GM10847 (cell line): ENCODE data around the gene C20orf96.

Experiments used
- POLR2A ChIP-seq: IDR thresholded peaks from 2 replicates; pipeline ENCODE4 v1.6.1; 2011; ENCODE audit not compliant: insufficient read length; ENCODE audit errors: extremely low read depth

C20orf96 gene, protein sequence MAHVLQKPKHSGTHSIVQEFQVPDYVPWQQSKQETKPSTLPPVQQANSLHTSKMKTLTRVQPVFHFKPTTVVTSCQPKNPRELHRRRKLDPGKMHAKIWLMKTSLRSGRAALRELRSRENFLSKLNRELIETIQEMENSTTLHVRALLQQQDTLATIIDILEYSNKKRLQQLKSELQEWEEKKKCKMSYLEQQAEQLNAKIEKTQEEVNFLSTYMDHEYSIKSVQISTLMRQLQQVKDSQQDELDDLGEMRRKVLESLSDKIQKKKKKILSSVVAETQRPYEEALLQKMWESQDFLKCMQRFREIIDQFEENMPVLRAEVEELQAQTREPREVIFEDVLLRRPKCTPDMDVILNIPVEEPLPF

DNA sequence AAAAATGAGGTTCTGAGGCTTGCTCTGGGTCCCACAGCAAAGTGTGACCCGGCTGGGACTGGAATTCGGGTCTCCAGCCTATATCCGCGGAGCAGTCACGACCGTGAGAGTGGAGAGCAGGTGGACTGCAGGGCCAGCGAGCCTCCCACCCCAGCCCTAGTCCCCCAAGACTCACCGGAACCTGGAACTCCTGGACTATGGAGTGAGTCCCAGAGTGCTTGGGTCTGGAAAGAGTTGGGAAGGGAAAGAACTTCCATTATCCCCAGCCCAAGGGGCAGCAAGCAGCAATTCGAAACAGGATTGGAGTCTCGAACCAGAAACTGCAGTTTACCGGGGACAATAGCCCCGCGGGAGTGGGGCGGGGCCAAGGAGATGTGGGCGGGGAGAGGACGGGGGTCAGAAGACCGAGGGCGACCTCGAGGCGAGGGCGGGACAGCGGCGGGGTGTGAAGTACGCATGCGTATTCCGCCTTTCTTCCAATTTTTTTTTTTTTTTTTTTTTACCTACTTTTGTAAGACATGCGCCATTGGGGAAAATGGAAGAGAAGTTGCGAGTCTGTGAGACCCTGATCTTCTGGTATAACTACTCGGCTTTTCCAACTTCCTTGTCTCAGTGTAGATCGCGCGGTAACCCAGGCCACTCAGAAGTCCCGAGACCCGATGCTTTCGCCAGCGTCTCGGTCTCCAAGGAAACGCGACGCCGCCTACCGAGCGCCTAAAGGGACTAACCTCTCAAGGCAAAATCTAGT, at the start of gene C20orf96:
TSS of gene C20orf96 (minus strand) at position 667 of the 748 bp plus-strand sequence. CDS start at position 527, 140 bp downstream.
- TF ChIP-seq POLR2A = no peak

DNA sequence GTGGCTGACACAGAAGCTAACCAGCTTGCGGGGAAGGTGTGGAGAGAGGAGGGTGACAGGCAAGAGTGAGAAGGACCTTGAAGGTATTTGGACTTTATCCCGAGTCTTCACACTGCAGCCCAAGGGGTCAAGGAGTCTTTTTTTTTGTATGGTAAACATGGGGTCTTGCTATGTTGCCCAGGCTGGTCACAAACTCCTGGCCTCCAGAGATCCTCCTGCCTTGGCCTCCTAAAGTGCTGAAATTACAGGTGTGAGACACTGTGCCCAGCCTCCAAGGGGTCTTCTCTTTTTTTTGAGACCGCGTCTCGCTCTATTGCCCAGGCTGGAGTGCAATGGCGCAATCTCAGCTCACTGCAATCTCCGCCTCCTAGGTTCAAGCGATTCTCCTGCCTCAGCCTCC, 44.0 kb upstream of the C20orf96 start:
- no peak for TF ChIP-seq POLR2A

DNA sequence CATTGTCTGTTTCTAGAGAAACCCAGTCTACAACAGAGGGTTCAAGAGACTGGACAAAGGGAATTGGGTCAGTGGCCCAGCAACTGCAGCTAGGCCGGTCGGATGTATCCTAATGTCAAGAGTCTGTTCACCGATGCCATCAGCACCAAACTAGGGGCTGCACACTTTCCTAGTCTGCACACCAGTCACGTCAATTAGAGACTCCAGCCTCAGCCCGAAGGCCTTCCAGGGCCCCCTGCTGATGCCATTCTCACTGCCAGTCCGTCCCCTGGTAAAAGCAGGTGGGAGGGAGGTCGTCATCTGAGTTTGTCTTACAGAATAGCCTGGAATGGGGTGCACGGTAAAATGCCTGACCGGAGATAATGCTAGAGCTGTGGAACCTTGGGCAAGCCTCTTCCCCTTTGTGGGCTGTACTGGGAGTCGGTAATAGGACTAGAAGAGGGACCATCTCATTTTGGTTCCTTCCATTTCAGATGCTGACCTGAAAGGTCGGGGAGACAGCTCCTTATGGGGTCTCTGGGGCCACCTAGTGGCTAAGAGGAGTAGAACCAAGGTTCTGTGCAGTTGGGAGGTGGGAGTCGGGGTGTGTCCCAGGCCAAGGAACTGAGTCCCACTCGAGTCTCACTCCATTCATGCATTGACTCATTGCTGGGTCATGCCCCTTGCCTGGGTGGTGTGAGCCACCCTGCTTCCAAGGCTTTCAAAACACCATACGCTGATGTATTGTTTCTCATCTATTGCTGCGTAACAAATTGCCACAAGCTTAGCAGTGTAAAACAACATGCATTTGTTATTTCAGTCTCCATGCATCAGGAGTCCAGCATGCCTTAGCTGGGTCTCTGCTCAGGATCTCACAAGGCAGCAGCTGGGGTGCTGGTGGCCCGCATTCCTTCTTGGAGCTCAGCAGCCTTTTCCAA, 39.9 kb upstream of the C20orf96 start:
- TF ChIP-seq POLR2A = no peak

DNA sequence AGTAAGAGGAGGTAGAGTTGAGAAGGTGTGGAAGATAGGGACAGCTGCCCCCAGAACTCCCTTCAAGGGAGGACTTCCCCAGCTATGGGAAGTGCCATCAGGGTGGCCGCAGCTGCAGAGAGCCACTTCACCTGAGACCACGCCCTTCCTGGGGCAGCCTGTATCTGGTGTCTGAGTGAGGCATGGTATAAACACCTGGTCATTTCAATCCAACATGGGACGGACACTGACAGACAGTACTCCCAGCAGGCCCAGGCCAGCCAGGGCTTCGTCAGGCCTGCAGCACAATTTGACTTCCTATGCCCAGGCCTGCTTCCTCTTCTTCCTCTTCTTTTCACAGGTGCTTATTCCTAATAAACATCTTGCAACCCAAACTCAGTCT, 39.3 kb upstream of the C20orf96 start:
- TF ChIP-seq POLR2A = no peak

DNA sequence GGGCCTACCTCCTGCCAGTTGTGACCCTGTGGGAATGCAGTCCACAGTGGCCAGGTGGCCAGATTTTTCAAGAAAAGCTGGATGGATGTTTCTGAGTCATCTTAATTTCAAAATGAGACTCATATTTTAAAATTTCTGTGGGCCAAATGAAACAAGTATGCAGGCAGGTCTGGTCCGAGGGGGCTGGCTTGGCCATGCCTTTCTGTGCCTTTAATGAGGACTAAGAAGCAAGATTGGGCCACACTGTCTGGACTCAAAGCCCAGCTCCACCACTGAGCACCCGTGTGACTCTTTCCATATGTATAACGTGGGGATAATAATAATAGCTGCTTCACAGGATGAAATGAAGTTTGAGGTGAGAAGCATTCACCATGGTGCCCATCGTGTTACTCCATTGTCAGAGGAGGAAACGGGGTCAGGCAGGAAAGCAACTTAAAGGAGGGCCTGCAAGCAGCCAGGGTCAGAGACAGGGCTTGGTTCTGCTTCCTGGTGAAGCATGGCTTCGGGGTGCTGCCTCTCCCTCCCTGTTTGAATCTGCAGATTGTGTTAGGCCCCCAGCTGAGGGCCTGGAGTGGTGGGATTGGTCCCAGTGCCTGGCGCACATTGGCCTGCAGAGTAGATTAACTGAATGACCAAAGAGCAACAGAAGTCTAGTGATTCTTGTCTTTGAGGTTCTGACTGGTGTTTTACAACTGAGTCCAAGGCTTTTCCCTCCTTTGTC, 38.6 kb upstream of the C20orf96 start:
- TF ChIP-seq POLR2A = no peak

DNA sequence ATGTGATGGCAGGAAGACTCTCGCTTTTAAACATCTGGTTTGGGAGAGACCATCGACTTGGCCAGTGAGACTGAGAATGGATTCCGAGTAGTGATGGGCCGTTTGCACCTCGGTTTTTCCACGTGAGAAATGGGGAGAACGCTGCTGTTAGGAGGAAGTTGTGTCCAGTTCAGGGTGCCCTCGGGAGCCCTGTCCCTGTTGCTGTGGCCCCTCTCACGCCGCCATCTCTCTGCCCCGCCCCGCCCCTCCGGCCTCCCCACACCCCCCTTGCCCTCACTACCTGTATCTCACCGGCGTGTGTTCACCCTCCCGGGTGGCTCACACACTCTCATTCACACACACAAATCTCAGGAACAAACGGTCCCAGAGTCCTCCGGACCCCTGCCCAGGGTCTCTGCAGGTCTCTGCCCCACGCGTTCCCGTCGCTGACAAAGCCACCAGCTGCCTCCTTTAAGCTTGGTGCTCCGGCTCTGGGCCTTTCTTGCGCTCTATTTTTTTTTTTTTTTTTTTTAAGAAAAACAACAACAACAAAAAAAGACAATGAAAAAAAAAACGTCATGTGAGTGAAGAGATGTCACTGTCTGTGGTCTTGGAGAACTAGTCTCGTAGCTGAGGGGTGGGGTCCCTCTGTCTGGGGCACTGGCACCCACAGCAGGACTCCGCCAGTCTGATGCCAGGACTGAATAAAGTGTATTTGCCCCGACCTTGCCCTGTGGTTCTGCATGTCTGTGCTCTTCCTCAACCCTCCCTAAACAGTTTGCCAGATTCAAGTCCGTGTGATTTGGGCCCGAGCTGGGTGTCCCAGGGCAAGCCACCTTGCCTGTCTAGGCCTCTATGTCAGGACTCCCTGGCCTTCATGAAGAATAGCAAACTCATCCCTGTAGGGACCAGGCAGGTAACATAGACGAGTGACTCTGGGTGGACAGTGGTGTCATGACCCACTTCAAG, 37.8 kb upstream of the C20orf96 start:
- no peak for TF ChIP-seq POLR2A

DNA sequence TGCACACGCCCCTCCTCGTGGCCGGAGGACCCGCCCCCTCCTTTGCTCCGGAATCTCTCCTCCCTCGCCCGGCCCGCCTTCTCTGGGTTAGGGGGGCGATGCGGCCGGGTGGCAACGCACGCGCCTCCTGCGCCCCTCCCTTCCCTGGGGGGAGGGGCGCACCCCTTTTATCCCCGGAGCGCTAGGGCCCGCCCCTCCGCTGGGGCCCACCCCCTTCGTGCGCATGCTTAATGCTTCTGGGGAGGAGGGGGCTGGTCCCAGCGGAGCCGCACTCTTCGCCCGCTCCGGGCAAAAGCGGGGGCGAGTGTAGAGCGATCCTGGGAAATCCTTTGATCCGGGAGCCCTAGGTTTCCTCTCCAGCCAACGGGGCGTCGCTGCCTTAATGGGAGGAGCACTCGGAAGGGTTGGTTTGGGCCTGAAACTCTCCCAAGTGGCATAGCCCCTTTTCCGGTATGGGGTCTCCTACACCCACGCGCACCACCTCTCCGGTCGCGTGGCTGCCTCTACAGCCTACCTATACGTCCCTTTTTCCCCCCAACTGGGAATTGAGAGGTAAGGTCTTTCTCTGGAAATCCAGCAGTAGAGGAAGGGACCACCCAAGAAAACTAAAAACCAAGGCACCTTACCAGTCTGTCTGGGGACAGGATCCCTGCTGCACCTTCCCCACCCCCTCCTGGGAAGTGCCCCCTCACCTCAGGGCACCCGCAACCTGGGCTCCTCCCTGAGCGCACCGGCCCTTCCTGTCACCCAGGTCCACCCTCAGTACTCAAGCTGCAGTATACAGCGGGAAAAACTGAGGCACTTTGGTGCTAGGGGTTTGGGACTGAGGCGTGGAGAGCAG, 36.9 kb upstream of the C20orf96 start:
- TF ChIP-seq POLR2A = peak; percentile 34

DNA sequence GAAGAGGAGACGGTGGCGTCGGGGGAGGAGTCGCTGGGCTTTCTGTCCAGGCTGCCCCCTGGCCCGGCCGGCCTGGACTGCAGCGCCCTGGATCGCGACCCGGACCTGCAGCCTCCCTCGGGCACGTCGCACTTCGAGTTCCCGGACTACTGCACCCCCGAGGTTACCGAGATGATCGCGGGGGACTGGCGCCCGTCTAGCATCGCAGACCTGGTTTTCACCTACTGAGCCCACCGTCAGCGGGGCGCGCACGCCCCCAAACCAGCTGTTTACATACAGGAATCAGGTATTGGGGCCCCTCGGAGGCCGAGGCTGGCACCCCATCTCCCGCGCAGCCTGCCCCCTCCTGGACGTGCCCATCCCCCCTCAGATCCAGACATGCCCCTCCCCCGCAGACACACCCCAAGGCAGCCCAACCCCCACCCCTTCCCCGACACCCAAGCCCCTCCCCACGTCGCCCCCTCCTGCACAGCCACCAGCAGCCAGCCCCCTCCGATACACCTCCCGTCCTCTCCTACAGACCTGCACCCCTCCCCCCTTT, 36.2 kb upstream of the C20orf96 start:
- TF ChIP-seq POLR2A = no peak

DNA sequence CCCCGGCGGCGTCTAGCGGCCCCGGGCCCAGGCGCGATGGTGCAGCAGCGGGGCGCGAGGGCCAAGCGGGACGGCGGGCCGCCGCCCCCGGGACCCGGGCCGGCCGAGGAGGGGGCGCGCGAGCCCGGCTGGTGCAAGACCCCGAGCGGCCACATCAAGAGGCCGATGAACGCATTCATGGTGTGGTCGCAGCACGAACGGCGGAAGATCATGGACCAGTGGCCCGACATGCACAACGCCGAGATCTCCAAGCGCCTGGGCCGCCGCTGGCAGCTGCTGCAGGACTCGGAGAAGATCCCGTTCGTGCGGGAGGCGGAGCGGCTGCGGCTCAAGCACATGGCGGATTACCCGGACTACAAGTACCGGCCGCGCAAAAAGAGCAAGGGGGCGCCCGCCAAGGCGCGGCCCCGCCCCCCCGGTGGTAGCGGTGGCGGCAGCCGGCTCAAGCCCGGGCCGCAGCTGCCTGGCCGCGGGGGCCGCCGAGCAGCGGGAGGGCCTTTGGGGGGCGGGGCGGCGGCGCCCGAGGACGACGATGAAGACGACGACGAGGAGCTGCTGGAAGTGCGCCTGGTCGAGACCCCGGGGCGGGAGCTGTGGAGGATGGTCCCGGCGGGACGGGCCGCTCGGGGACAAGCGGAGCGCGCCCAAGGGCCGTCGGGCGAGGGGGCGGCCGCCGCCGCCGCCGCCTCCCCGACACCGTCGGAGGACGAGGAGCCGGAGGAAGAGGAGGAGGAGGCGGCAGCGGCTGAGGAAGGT, 35.5 kb upstream of the C20orf96 start:
- no peak for TF ChIP-seq POLR2A

DNA sequence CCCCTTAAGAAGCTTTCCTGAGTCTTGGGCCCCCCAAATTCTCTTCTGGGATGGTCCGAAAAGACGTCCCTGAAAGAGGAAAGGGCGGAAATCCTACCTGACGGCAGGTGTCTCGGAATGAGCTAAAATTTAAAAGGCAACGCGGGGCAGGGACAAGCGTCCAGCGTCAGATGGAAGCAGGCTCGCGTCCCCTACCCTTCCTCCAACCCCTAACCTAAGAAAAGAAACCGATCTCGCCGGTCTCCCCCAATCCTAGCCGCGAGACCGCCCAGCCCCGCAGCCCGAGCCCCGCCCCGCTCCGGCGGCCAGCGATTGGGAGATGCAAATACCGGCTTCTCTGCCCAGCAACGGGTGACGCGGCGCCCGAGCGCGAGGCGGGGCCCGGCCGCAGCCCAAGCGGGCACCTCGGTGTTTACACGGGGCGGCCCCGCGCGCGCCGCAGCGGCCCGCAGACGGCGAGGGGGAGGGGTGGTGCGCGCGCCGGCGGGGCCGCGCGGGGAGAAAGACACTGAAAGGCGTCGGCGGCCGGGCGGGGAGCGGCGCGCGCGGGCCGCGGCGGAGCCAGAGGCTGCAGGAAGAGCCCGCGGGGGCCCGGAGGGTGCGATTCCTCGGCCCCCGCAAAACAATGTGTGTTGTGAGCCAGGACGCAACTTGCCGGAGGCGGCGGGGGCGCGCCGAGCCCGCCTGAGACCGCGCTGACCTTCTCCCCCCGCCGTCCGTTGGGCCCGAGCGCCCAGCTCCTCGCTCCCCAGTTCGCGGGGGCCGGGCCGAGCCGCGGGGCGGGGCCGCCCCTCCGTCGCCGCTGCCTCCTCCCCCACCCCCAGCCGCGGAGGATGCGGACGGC, 34.7 kb upstream of the C20orf96 start, which contains the start of gene SOX12:
TSS of gene SOX12 (plus strand) at position 508 of the 844 bp plus-strand sequence. CDS start 373 bp downstream, outside the sequence.
- TF ChIP-seq POLR2A = peak; percentile 67
